ENCODE results near the gene DDAH1. TPM values are rescaled to one million over a fixed set of nuclear protein-coding genes. Genes with fewer than 3 reads are reported as not detected.

The DDAH1 gene
- 6.4 to 8.7 TPM (median 7.6 TPM) in 5 replicates for total RNA-seq (2022; extraction: Qiagen RNA extraction)

DNA sequence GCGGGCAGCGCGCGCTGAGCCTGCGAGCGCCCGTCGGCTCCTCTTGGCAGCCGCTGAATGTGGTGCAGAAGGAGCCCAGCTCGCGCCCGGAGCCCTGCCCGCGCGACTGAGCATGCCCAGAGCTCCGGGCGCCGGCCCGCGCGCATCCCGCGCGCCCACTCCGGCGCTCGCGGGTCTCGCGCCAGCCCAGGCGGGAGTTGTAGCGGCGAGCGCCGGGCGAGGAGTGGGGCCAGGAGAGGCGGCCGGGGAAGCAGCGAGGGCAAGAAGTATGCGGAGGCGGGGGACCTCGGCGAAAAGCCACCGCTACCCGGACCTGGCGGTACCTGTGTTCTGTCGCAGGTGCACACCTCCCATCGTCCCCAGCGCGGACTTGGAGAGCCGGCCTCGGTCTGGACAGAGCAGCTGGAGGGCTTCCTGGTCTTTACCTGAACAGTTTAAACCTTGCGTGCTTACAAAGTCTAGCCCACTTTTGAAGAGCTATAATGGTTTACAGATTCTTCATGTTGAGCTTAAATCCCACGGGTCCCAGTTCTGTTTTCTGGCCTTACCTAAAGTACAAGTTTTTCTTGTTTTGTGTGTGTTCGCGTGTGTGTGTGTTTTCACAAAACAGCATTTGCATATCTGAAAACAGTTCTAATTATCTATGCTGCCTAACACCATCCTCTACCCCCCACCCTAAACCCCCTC is at the start of gene DDAH1:
Gene DDAH1, minus strand, starts transcription at position 61 of the 687 bp plus-strand sequence. CDS start 114 bp downstream, outside the sequence.

DNA sequence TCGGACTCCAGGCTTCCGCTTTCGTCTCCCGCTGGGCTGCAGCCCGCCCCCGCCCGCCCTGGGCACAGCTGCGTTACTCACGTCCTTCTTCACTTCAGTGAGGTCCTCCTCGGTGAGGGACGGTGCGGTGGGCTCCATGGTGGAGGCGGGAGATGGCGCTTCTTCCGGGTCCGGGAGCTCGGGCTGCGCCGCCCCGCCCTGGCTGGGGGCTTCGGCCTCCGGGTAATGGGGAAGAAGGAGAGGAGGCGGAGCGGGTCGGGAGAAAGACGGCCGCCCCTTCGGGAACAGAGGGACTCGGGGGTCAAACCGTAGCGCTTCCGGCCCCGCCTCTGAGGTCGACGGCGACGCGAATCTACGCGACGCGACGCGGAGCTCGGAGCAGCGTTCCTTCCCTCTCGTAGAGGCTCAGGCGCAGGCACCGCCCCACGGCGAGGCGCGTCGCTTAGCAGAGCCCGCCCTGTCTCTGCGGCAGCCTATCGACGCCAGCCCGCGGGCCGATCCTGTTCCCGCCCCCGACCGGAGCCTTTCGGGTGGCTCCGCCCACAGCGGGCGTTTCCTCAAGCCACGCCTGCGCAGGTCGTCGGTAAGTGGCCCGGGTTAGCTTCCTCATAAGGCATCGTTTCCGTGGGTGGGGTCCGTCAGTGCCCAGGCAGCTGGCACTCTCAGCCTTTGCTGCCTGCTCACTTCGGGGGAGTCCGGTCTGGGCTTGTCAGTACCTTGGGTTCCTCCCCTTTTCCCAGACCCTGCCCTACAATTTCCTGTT is 188.6 kb downstream of the DDAH1 start, which contains the start of gene BCL10:
Gene BCL10, minus strand, starts transcription at position 418 of the 763 bp plus-strand sequence. Its CDS starts 280 bp downstream, at position 138.

Other genes starting within 250 kb of the DDAH1 start
- 17.3 to 20.6 TPM (median 20.0 TPM) in 5 replicates for gene C1orf52, start 205.5 kb downstream of the DDAH1 start, total RNA-seq (2022; extraction: Qiagen RNA extraction)
- gene BCL10, start 188.5 kb downstream of the DDAH1 start, total RNA-seq (2022; extraction: Qiagen RNA extraction), result 12.2 to 15.1 TPM (median 13.0 TPM) in 5 replicates
- 75.0 to 98.1 TPM (median 81.3 TPM) in 5 replicates for gene CCN1, start 115.6 kb upstream of the DDAH1 start, total RNA-seq (2022; extraction: Qiagen RNA extraction)
- gene ZNHIT6, start 243.3 kb upstream of the DDAH1 start, total RNA-seq (2022; extraction: Qiagen RNA extraction), result 17.1 to 25.5 TPM (median 18.2 TPM) in 5 replicates